SK-N-SH (cell line): ENCODE measurements around the gene WWOX. TPM values are rescaled to one million over a fixed set of nuclear protein-coding genes. Genes with fewer than 3 reads are reported as not detected.

Experiments
- CTCF ChIA-PET: fragments of 300-600, 350-600 bp; formaldehyde crosslinking; extraction: SDS; loops from one replicate; lab custom pipeline; 2021; lab: Yijun Ruan, JAX
- POLR2A ChIA-PET: fragments of 350-600 bp; sonication (Branson Sonifier 250); formaldehyde crosslinking; extraction: SDS; loops from one replicate; lab custom pipeline; 2020; ENCODE audit warnings: antibody characterized with exemption, inconsistent platforms; lab: Yijun Ruan, JAX
- DNase-seq: peaks from one replicate; pipeline ENCODE4 v3.0.0; 2012
- H2AFZ ChIP-seq: fragments of 200-600 bp; sonication (generic); 2 replicates; pipeline ENCODE4 v1.8.1; 2016; ENCODE audit warnings: antibody characterized with exemption, mild to moderate bottlenecking, low read depth
- H3F3A ChIP-seq: fragments of 200-600 bp; sonication (generic); replicated peaks from 2 replicates; pipeline ENCODE3; 2016; ENCODE audit warnings: antibody characterized with exemption, mild to moderate bottlenecking; ENCODE audit not compliant: insufficient read depth
- H3K27ac ChIP-seq, 2 experiments: fragments of 200-500 bp in 1 of 2; fragments of 200-600 bp in 1 of 2; sonication (Bioruptor generic) in 1 of 2; sonication (generic), shearing (Covaris generic) in 1 of 2; 2 replicates each; pipeline versions ENCODE4 v1.5.1 to v1.6.1; 2014 to 2016; ENCODE audit warnings: low read depth in 2 of 2, inconsistent platforms in 1 of 2, low read length in 1 of 2, mild to moderate bottlenecking in 1 of 2, mixed read lengths in 1 of 2
- H3K27me3 ChIP-seq: fragments of 200-600 bp; sonication (generic), shearing (Covaris generic); 2 replicates; pipeline ENCODE4 v1.6.1; 2016; ENCODE audit warnings: mixed run types; ENCODE audit not compliant: insufficient read depth
- H3K36me3 ChIP-seq, 2 experiments: fragments of 200-500 bp in 1 of 2; fragments of 200-600 bp in 1 of 2; sonication (Bioruptor generic) in 1 of 2; sonication (generic) in 1 of 2; replicated peaks in 1 of 2; 2 replicates each; pipeline versions ENCODE3 to v1.5.1; 2014 to 2016; ENCODE audit warnings: low read length in 1 of 2, mild to moderate bottlenecking in 1 of 2; ENCODE audit not compliant: insufficient read depth in 2 of 2, control insufficient read depth in 1 of 2
- H3K4me1 ChIP-seq, 2 experiments: fragments of 200-500 bp in 1 of 2; fragments of 200-600 bp in 1 of 2; sonication (Bioruptor generic) in 1 of 2; sonication (generic), shearing (Covaris generic) in 1 of 2; 2 replicates each; pipeline versions ENCODE4 v1.5.1 to v1.6.1; 2014 to 2016; ENCODE audit warnings: low read depth in 1 of 2, low read length in 1 of 2, mixed run types in 1 of 2; ENCODE audit not compliant: insufficient read depth in 2 of 2, control insufficient read depth in 1 of 2
- H3K4me2 ChIP-seq: fragments of 200-600 bp; sonication (generic), shearing (Covaris generic); 2 replicates; pipeline ENCODE4 v1.6.1; 2017; ENCODE audit warnings: mixed run types
- H3K4me3 ChIP-seq, 2 experiments: fragments of 200-500 bp in 1 of 2; fragments of 200-600 bp in 1 of 2; sonication (Bioruptor generic) in 1 of 2; sonication (generic), shearing (Covaris generic) in 1 of 2; 2 replicates each; pipeline versions ENCODE4 v1.5.1 to v1.8.1; 2014 to 2016; ENCODE audit warnings: low read depth in 2 of 2, inconsistent platforms in 1 of 2, low read length in 1 of 2, mild to moderate bottlenecking in 1 of 2, mixed read lengths in 1 of 2, moderate library complexity in 1 of 2
- H3K79me2 ChIP-seq: fragments of 200-600 bp; sonication (generic); 2 replicates; pipeline ENCODE4 v1.8.1; 2017; ENCODE audit warnings: mild to moderate bottlenecking; ENCODE audit not compliant: insufficient read depth
- H3K9ac ChIP-seq: fragments of 200-600 bp; sonication (generic); 2 replicates; pipeline ENCODE4 v1.6.1; 2017; ENCODE audit warnings: mixed run types
- H3K9me2 ChIP-seq: fragments of 200-600 bp; sonication (generic); 2 replicates; pipeline ENCODE4 v1.6.1; 2017; ENCODE audit warnings: mixed run types
- H3K9me3 ChIP-seq: fragments of 200-600 bp; sonication (generic); 2 replicates; pipeline ENCODE4 v1.6.1; 2017; ENCODE audit warnings: mixed run types, mild to moderate bottlenecking, moderate library complexity
- H4K20me1 ChIP-seq: fragments of 200-600 bp; sonication (generic); 2 replicates; pipeline ENCODE4 v1.6.1; 2017; ENCODE audit warnings: mild to moderate bottlenecking, mixed run types; ENCODE audit not compliant: insufficient read depth
- FOSL2 ChIP-seq: IDR thresholded peaks from 2 replicates; pipeline ENCODE4 v1.4.0; 2012; ENCODE audit warnings: low read depth, mild to moderate bottlenecking, moderate library complexity, borderline replicate concordance
- FOXJ3 ChIP-seq: sonication (generic); formaldehyde crosslinking; IDR thresholded peaks from 2 replicates; pipeline ENCODE4 v1.5.1; 2020; ENCODE audit warnings: mild to moderate bottlenecking, missing genetic modification reagents
- FOXM1 ChIP-seq: IDR thresholded peaks from 2 replicates; pipeline ENCODE4 v1.4.0; 2012; ENCODE audit warnings: low read depth, mild to moderate bottlenecking
- GATA2 ChIP-seq: sonication (generic); formaldehyde crosslinking; IDR thresholded peaks from 2 replicates; pipeline ENCODE4 v1.5.0; 2020; ENCODE audit warnings: mild to moderate bottlenecking, missing genetic modification reagents
- NFIC ChIP-seq: IDR thresholded peaks from 2 replicates; pipeline ENCODE4 v1.4.0; 2012; ENCODE audit warnings: borderline replicate concordance
- RCOR1 ChIP-seq: fragments of 150-350 bp; IDR thresholded peaks from 2 replicates; pipeline ENCODE4 v1.6.1; 2017; ENCODE audit warnings: antibody characterized with exemption, low read length
- RFX5 ChIP-seq: IDR thresholded peaks from 2 replicates; pipeline ENCODE4 v1.6.1; 2012; ENCODE audit warnings: mild to moderate bottlenecking, improper control_type of control experiment, low read length
- RXRA ChIP-seq: IDR thresholded peaks from 2 replicates; pipeline ENCODE4 v1.4.0; 2012; ENCODE audit warnings: low read depth, mild to moderate bottlenecking, borderline replicate concordance
- SIN3A ChIP-seq: IDR thresholded peaks from 2 replicates; pipeline ENCODE4 v1.6.1; 2012; ENCODE audit warnings: low read depth, mild to moderate bottlenecking, low read length, moderate library complexity, borderline replicate concordance
- SMC3 ChIP-seq: IDR thresholded peaks from 2 replicates; pipeline ENCODE4 v1.6.1; 2012; ENCODE audit warnings: low read depth, low read length, improper control_type of control experiment
- TAF1 ChIP-seq: IDR thresholded peaks from 2 replicates; pipeline ENCODE4 v1.6.1; 2012; ENCODE audit warnings: low read depth, mild to moderate bottlenecking, low read length, moderate library complexity, borderline replicate concordance
- TCF12 ChIP-seq: IDR thresholded peaks from 2 replicates; pipeline ENCODE4 v1.4.0; 2012
- TEAD4 ChIP-seq: IDR thresholded peaks from 2 replicates; pipeline ENCODE4 v1.4.0; 2012; ENCODE audit warnings: mild to moderate bottlenecking, borderline replicate concordance; ENCODE audit not compliant: insufficient read depth
- WGBS: methylation state at CpG from one replicate; pipeline ENCODE4 v1.1.6; 2017; ENCODE audit warnings: low lambda C conversion rate; 5-methylcytosine and 5-hydroxymethylcytosine counted together
- polyA plus RNA-seq, 3 experiments: library from polyadenylated mRNA; depleted of rRNA; stranded (reverse); fragments of >200 nt; gene quantifications; 2 replicates each; pipeline ENCODE4 v1.2.3, GENCODE V29; 2012
- TF ChIP-seq, protein P1 (sequence below): fragments of 200-600 bp; sonication (generic); IDR thresholded peaks from 2 replicates; pipeline ENCODE4 v1.6.1; 2017; ENCODE audit warnings: antibody characterized with exemption, mild to moderate bottlenecking, moderate library complexity
- TF ChIP-seq, protein P2 (sequence below): fragments of 150-350 bp; IDR thresholded peaks from 2 replicates; pipeline ENCODE4 v1.6.1; 2017; ENCODE audit warnings: antibody characterized with exemption, low read length, low read depth, borderline replicate concordance
- TF ChIP-seq, protein P3 (sequence below): IDR thresholded peaks from 2 replicates; pipeline ENCODE4 v1.4.0; 2012; ENCODE audit warnings: low read depth

The WWOX gene
- polyA plus RNA-seq, 1 of the 3 experiments (the other 2 are of a cell fraction) = 10.8 TPM

DNA sequence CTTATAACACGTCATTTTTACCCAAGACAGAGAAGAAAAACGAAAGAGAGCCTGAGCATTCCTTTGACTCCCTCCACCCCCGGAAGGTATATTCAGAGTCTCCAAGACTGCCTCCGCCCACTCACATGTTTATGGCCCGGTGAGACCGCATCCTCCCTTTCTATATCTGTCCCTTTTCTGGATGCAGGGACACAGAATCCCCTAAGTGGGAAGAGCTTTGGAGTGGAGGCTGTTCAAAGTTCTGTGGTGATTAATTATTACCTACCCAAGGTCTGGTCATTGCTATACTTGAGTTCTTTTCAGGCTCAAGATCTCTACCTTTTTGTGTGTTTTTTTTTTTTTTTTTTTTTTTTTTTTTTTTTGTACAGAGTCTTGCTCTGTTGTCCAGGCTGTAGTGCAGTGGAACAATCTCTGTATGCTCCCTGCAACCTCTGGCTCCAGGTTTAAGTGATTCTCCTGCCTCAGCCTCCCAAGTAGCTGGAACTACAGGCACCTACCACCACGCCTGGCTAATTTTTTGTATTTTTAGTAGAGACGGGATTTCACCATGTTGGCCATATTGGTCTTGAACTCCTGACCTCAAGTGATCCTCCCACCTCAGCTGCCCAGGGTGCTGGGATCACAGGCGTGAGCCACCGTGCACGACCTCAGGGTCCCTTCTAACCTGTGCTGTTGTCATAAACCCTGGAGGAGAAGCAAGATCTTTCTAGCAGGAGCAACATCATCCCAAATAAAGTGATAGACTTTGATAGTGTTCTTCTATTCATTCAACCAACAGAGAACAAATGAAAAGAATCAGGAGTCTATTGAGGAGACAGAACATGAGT lies 407.1 kb downstream of the WWOX start:
- H2AFZ ChIP-seq = no peak overlapping the region
- H3K4me3 ChIP-seq = no peak overlapping the region
- no peaks in the 10 kb centered on the region for H3K9me3 ChIP-seq
- no peaks in the 10 kb centered on the region for H3K36me3 ChIP-seq
- H4K20me1 ChIP-seq = no peaks in the 10 kb centered on the region
- H3K79me2 ChIP-seq = no peaks in the 10 kb centered on the region
- no peak overlapping the region for H3K27ac ChIP-seq
- no peaks in the 10 kb centered on the region for H3F3A ChIP-seq
- H3K4me1 ChIP-seq = no peaks in the 10 kb centered on the region; a peak in 1 of 4 replicates
- no peak overlapping the region for H3K4me2 ChIP-seq
- H3K9me2 ChIP-seq = no peaks in the 10 kb centered on the region
- DNase-seq = no peak
- ChIA-PET POLR2A (no interaction called here), CTCF (interaction anchor here (1.2 to 5.5 kb wide), 3 partner anchors 14 to 1096 kb away, joined by 3 to 37 read pairs (median 4); no protein-coding TSS in a partner anchor)
- no peak overlapping the region for H3K9ac ChIP-seq
- TF ChIP-seq RXRA = no peak
- TF ChIP-seq RFX5 = no peak
- TF ChIP-seq FOXJ3 (CRISPR knock-in tag) = no peak
- TF ChIP-seq, protein P1, sequence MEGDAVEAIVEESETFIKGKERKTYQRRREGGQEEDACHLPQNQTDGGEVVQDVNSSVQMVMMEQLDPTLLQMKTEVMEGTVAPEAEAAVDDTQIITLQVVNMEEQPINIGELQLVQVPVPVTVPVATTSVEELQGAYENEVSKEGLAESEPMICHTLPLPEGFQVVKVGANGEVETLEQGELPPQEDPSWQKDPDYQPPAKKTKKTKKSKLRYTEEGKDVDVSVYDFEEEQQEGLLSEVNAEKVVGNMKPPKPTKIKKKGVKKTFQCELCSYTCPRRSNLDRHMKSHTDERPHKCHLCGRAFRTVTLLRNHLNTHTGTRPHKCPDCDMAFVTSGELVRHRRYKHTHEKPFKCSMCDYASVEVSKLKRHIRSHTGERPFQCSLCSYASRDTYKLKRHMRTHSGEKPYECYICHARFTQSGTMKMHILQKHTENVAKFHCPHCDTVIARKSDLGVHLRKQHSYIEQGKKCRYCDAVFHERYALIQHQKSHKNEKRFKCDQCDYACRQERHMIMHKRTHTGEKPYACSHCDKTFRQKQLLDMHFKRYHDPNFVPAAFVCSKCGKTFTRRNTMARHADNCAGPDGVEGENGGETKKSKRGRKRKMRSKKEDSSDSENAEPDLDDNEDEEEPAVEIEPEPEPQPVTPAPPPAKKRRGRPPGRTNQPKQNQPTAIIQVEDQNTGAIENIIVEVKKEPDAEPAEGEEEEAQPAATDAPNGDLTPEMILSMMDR = no peak
- TF ChIP-seq, protein P2, sequence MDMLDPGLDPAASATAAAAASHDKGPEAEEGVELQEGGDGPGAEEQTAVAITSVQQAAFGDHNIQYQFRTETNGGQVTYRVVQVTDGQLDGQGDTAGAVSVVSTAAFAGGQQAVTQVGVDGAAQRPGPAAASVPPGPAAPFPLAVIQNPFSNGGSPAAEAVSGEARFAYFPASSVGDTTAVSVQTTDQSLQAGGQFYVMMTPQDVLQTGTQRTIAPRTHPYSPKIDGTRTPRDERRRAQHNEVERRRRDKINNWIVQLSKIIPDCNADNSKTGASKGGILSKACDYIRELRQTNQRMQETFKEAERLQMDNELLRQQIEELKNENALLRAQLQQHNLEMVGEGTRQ = no peak
- TF ChIP-seq GATA2 (CRISPR knock-in tag) = no peak
- TF ChIP-seq FOXM1 = no peak
- TF ChIP-seq TEAD4 = no peak
- TF ChIP-seq SMC3 = no peak
- TF ChIP-seq, protein P3, sequence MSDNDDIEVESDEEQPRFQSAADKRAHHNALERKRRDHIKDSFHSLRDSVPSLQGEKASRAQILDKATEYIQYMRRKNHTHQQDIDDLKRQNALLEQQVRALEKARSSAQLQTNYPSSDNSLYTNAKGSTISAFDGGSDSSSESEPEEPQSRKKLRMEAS = no peak
- TF ChIP-seq FOSL2 = no peak
- no peak for TF ChIP-seq TCF12
- no peak for TF ChIP-seq TAF1
- no peak for TF ChIP-seq SIN3A
- H3K27me3 ChIP-seq = no peaks in the 10 kb centered on the region
- 81% methylated on average over 11 of the region's 11 CpGs for WGBS

GRCh38 chr16:78507576-78507975 lies 408.1 kb downstream of the WWOX start:
- TF ChIP-seq RCOR1 = no peak
- TF ChIP-seq FOXJ3 (CRISPR knock-in tag) = no peak
- TF ChIP-seq NFIC = no peak
- TF ChIP-seq, protein P3 = no peak
- CTCF ChIA-PET = interaction anchor here (1.2 to 1.6 kb wide), 2 partner anchors 263 to 1095 kb away, joined by 3 to 4 read pairs; no protein-coding TSS in a partner anchor
- Histone ChIP-seq H3K9me3 (no peaks in the 10 kb centered on the region), H3F3A (no peaks in the 10 kb centered on the region), H3K9me2 (no peaks in the 10 kb centered on the region), H3K79me2 (no peaks in the 10 kb centered on the region), H3K9ac (no peak overlapping the region), H3K27me3 (no peaks in the 10 kb centered on the region), H3K27ac (no peak overlapping the region), H4K20me1 (no peaks in the 10 kb centered on the region), H3K4me1 (no peaks in the 10 kb centered on the region; a peak in 1 of 4 replicates), H2AFZ (no peak overlapping the region), H3K4me2 (no peak overlapping the region), H3K4me3 (no peak overlapping the region), H3K36me3 (no peaks in the 10 kb centered on the region)
- 74% methylated on average over 12 of the region's 12 CpGs for WGBS
- POLR2A ChIA-PET = no interaction called here
- DNase-seq = no peak
